ENCODE results near the gene ZNF362. TPM values are rescaled to one million over a fixed set of nuclear protein-coding genes. Genes with fewer than 3 reads are reported as not detected.

The ZNF362 gene
- total and polyA plus RNA-seq, 10 of the 15 experiments (the other 5 are each of a cell fraction or from before 2014, with no cell fraction given) = 0.74 to 22.8 (median 7.4) TPM

DNA sequence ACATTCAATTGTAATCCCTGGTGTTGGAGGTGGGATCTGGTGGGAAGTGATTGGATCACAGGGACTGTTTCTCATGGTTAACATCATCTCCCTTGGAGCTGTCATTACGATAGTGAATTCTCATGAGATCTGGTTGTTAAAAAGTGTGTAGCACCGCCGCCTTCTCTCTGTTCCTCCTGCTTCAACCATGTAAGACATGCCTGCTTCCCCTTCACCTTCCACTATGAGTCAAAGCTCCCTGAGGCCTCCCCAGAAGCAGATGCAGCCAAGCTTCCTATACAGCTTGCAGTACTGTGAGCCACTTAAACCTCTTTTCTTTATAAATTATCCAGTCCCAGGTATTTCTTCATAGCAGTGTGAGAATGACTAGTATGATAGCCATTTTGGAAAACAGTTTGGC lies 44.3 kb upstream of the ZNF362 start:
- Histone ChIP-seq H3K27ac (ENCODE audit: control insufficient read depth, insufficient read depth) (no peak overlapping the region), H3K9ac (ENCODE audit: control insufficient read depth, insufficient read depth, low read length) (no peak overlapping the region), H3K4me1 (ENCODE audit: control insufficient read depth, insufficient read depth, low read length) (no peaks in the 10 kb centered on the region), H3K36me3 (ENCODE audit: control insufficient read depth in 2 of 2, insufficient read depth in 2 of 2, low read length in 1 of 2) (no peaks in the 10 kb centered on the region), H3K79me2 (ENCODE audit: control insufficient read depth, insufficient read depth, low read length) (no peaks in the 10 kb centered on the region), H3K4me2 (ENCODE audit: control insufficient read depth, insufficient read depth) (no peak overlapping the region), H4K20me1 (ENCODE audit: control insufficient read depth, insufficient read depth) (no peaks in the 10 kb centered on the region), H3K9me3 (replicated peaks; ENCODE audit: control insufficient read depth, insufficient read depth, low read length) (no peaks in the 10 kb centered on the region; the same call in 1 of the 3 replicates), H3K4me3 (no peak overlapping the region), H2AFZ (ENCODE audit: control insufficient read depth, low read depth, low read length) (no peak overlapping the region), H3K27me3 (replicated peaks in 1 of 2; ENCODE audit: control insufficient read depth in 2 of 2, insufficient read depth in 2 of 2, low read length in 1 of 2) (no peaks in the 10 kb centered on the region)
- ATAC-seq (no peak), DNase-seq (ENCODE audit: low read depth, low spot score) (no peak), FAIRE-seq (no peak)
- intact Hi-C loops (cut with micrococcal nuclease; ENCODE audit: unreplicated experiment) = no loop called here
- in situ Hi-C loops (cut with MboI) = no loop called here
- BruUV-seq (replicated peaks) = no TSS peak
- ChIA-PET RAD21 (ENCODE audit: unreplicated experiment) (no interaction called here), SMC1A (ENCODE audit: uncharacterized antibody, unreplicated experiment) (no interaction called here), CTCF (interaction anchor here (0.5 to 1.4 kb wide), 2 partner anchors 10 to 64 kb away, joined by 3 read pairs; no protein-coding TSS in a partner anchor), POLR2A (no interaction called here)
- 22% methylated on average over 3 of the region's 3 CpGs for WGBS (ENCODE audit: insufficient coverage, insufficient replicate concordance, low lambda C conversion rate, missing lambda C conversion rate)
- TF ChIP-seq SPI1 (IDR thresholded peaks at IDR 0.05; ENCODE audit: borderline replicate concordance, insufficient read depth, low read depth, low read length) = peak; percentile 12; the same call in 1 of the 2 replicates
- TF ChIP-seq, protein P1, sequence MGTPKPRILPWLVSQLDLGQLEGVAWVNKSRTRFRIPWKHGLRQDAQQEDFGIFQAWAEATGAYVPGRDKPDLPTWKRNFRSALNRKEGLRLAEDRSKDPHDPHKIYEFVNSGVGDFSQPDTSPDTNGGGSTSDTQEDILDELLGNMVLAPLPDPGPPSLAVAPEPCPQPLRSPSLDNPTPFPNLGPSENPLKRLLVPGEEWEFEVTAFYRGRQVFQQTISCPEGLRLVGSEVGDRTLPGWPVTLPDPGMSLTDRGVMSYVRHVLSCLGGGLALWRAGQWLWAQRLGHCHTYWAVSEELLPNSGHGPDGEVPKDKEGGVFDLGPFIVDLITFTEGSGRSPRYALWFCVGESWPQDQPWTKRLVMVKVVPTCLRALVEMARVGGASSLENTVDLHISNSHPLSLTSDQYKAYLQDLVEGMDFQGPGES (IDR thresholded peaks at IDR 0.05) = no peak

DNA sequence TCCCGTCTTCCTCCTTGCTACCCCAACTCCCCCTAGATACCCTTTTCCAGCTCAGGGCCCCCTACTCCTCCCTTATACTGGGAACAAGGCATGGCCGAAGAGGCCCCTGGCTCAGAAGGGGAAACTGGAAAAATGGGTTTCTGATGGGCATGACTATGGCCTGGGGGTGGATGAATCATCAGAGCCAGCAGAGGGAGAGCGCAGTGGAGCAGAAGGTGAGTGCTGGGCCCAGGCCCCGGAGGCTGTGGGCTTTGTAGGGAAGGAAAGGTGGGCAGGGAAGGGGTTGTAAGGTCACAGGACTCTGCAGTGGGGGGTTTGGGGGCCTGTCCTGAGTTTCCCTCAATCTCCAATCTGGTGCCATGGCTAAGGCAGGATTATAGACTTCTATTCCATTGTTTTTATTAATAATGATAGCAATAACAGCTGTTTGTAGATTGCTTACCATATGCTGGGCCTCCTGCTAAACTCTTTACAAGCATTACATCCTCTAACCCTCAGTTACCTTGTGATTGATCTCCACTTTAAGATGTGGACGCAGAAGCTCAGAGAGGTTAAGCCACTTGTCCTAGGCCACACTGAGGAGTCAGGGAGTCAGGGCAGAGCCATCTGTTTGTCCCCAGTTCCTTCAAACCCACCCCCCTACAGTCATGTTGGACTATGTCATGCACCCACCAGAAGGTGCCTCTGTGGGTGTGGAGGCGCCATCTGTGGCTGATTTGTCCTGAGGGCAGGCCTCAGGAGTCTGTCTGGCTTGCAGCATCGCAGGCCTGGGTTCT lies 36.2 kb upstream of the ZNF362 start:
- Histone ChIP-seq H3K4me3 (no peak overlapping the region), H3K4me2 (ENCODE audit: control insufficient read depth, insufficient read depth) (no peak overlapping the region), H4K20me1 (ENCODE audit: control insufficient read depth, insufficient read depth) (no peaks in the 10 kb centered on the region), H2AFZ (ENCODE audit: control insufficient read depth, low read depth, low read length) (no peak overlapping the region), H3K36me3 (ENCODE audit: control insufficient read depth in 2 of 2, insufficient read depth in 2 of 2, low read length in 1 of 2) (no peaks in the 10 kb centered on the region), H3K4me1 (ENCODE audit: control insufficient read depth, insufficient read depth, low read length) (no peaks in the 10 kb centered on the region), H3K27ac (ENCODE audit: control insufficient read depth, insufficient read depth) (no peak overlapping the region), H3K9ac (ENCODE audit: control insufficient read depth, insufficient read depth, low read length) (no peak overlapping the region), H3K9me3 (replicated peaks; ENCODE audit: control insufficient read depth, insufficient read depth, low read length) (no peaks in the 10 kb centered on the region; the same call in none of the 3 replicates), H3K79me2 (ENCODE audit: control insufficient read depth, insufficient read depth, low read length) (no peaks in the 10 kb centered on the region), H3K27me3 (replicated peaks in 1 of 2; ENCODE audit: control insufficient read depth in 2 of 2, insufficient read depth in 2 of 2, low read length in 1 of 2) (no peaks in the 10 kb centered on the region)
- CTCF ChIA-PET = interaction anchor here (0.9 kb wide), 1 partner anchor 75 kb away, joined by 4 read pairs; no protein-coding TSS in a partner anchor
- no peak for FAIRE-seq
- no peak for ATAC-seq
- WGBS (ENCODE audit: insufficient coverage, insufficient replicate concordance, low lambda C conversion rate, missing lambda C conversion rate) = 38% methylated on average over 7 of the region's 7 CpGs
- no peak for DNase-seq (ENCODE audit: low read depth, low spot score)
- no peak for TF ChIP-seq GATAD2B (conservative IDR thresholded peaks at IDR 0.05; ENCODE audit: low read depth)
- TF ChIP-seq, protein P2, sequence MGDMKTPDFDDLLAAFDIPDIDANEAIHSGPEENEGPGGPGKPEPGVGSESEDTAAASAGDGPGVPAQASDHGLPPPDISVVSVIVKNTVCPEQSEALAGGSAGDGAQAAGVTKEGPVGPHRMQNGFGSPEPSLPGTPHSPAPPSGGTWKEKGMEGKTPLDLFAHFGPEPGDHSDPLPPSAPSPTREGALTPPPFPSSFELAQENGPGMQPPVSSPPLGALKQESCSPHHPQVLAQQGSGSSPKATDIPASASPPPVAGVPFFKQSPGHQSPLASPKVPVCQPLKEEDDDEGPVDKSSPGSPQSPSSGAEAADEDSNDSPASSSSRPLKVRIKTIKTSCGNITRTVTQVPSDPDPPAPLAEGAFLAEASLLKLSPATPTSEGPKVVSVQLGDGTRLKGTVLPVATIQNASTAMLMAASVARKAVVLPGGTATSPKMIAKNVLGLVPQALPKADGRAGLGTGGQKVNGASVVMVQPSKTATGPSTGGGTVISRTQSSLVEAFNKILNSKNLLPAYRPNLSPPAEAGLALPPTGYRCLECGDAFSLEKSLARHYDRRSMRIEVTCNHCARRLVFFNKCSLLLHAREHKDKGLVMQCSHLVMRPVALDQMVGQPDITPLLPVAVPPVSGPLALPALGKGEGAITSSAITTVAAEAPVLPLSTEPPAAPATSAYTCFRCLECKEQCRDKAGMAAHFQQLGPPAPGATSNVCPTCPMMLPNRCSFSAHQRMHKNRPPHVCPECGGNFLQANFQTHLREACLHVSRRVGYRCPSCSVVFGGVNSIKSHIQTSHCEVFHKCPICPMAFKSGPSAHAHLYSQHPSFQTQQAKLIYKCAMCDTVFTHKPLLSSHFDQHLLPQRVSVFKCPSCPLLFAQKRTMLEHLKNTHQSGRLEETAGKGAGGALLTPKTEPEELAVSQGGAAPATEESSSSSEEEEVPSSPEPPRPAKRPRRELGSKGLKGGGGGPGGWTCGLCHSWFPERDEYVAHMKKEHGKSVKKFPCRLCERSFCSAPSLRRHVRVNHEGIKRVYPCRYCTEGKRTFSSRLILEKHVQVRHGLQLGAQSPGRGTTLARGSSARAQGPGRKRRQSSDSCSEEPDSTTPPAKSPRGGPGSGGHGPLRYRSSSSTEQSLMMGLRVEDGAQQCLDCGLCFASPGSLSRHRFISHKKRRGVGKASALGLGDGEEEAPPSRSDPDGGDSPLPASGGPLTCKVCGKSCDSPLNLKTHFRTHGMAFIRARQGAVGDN (IDR thresholded peaks at IDR 0.05) = no peak
- RAD21 ChIA-PET (ENCODE audit: unreplicated experiment) = interaction anchor here (0.5 kb wide), 1 partner anchor 236 kb away, joined by 3 read pairs; no protein-coding TSS in a partner anchor
- POLR2A ChIA-PET = no interaction called here
- SMC1A ChIA-PET (ENCODE audit: uncharacterized antibody, unreplicated experiment) = no interaction called here
- intact Hi-C loops (cut with micrococcal nuclease; ENCODE audit: unreplicated experiment) (loop anchor here (5.0 kb wide), 2 partner anchors 147 to 392 kb away; no protein-coding TSS in a partner anchor), in situ Hi-C loops (cut with MboI) (no loop called here)
- no TSS peak for BruUV-seq (replicated peaks)

Data from GM12878 (cell line).